Small intestine (tissue), 7 donors: ENCODE data around the gene ZFPM1. TPM values are rescaled to one million over a fixed set of nuclear protein-coding genes. Genes with fewer than 3 reads are reported as not detected.
A peak's percentile ranks its signal among the peaks of the same experiment; 100 is the strongest.

Source experiments
- DNase-seq, 2 donors: peaks; one replicate each; pipeline versions ENCODE4 v3.0.0 to v3.0.0-alpha.2; 2013
- FAIRE-seq: peaks from 2 replicates; lab custom pipeline; 2012; peaks lifted over from hg19 to GRCh38; lab: Jason Lieb, UNC
- H3K27ac ChIP-seq, 3 donors: one replicate each; pipeline ENCODE4 v1.5.1; 2013; ENCODE audit warnings: low read length in 2 of 3, mild to moderate bottlenecking in 2 of 3, control low read depth in 1 of 3, inconsistent platforms in 1 of 3, low read depth in 1 of 3, moderate library complexity in 1 of 3
- H3K27me3 ChIP-seq, 3 donors: one replicate each; pipeline ENCODE4 v1.6.1; 2013; ENCODE audit warnings: low read length in 3 of 3, inconsistent platforms in 1 of 3; ENCODE audit not compliant: control insufficient read depth in 3 of 3, insufficient read depth in 3 of 3
- H3K36me3 ChIP-seq, 3 donors: one replicate each; pipeline ENCODE4 v1.6.1; 2013; ENCODE audit warnings: low read length in 3 of 3, inconsistent platforms in 1 of 3, low read depth in 1 of 3, mild to moderate bottlenecking in 1 of 3, moderate library complexity in 1 of 3; ENCODE audit not compliant: control insufficient read depth in 3 of 3, insufficient read depth in 2 of 3
- H3K4me1 ChIP-seq, 3 donors: one replicate each; pipeline ENCODE4 v1.6.1; 2013; ENCODE audit warnings: low read length in 2 of 3, inconsistent platforms in 1 of 3, low read depth in 1 of 3, mild to moderate bottlenecking in 1 of 3, moderate library complexity in 1 of 3; ENCODE audit not compliant: control insufficient read depth in 3 of 3, insufficient read depth in 2 of 3
- H3K4me3 ChIP-seq, 3 donors: one replicate each; pipeline ENCODE4 v1.5.1; 2013; ENCODE audit warnings: low read length in 3 of 3, control low read depth in 1 of 3, inconsistent platforms in 1 of 3, low read depth in 1 of 3, mild to moderate bottlenecking in 1 of 3, moderate library complexity in 1 of 3
- H3K9me3 ChIP-seq, 2 donors: one replicate each; pipeline ENCODE4 v1.6.1; 2013; ENCODE audit warnings: low read depth in 1 of 2, low read length in 1 of 2; ENCODE audit not compliant: control insufficient read depth in 2 of 2, insufficient read depth in 1 of 2
- WGBS, 3 donors: extraction: QIAGEN DNeasy Blood & Tissue Kit; methylation state at CpG; one replicate each; pipeline ENCODE4 v1.1.7; 2013; 5-methylcytosine and 5-hydroxymethylcytosine counted together
- polyA plus RNA-seq, 4 donors: library from polyadenylated mRNA; stranded (reverse) in 3 of 4; unstranded in 1 of 4; fragments of 200-250 nt in 3 of 4; fragments of 120-200 nt in 1 of 4; gene quantifications; one replicate each; pipeline versions ENCODE4 v1.2.1 to v1.2.3, GENCODE V29; 2013
- donor health status: healthy with polysubstance abuse.
- donor health status: control.
- donor health status: control.
- donor health status: Bipolar disorder and iron deficiency.
- donor health status: healthy.

ZFPM1 gene
- polyA plus RNA-seq, 4 donors, result 8.1 to 26.6 (median 12.0) TPM

GRCh38 chr16:88499836-88500251 lies 46.8 kb downstream of the ZFPM1 start:
- Histone ChIP-seq H3K27ac (peak overlapping the region; percentile 45 to 88 (median 83)), H3K36me3 (peaks cover 0 to 93% (median 0%) of the 10 kb centered on the region in 3 donors), H3K4me3 (no peak overlapping the region), H3K4me1 (peaks cover 5 to 86% (median 10%) of the 10 kb centered on the region in 3 donors), H3K27me3 (no peaks in the 10 kb centered on the region), H3K9me3 (peaks cover 0 to 4% of the 10 kb centered on the region in 2 donors)
- FAIRE-seq (no peak), DNase-seq (no peak)
- 37 to 61% (median 47%) methylated on average over 12 to 23 of the region's 23 CpGs for WGBS, 3 donors

GRCh38 chr16:88500255-88500661 lies 47.2 kb downstream of the ZFPM1 start:
- Histone ChIP-seq H3K4me1 (peaks cover 5 to 85% (median 10%) of the 10 kb centered on the region in 3 donors), H3K36me3 (peaks cover 0 to 91% (median 0%) of the 10 kb centered on the region in 3 donors)

GRCh38 chr16:88502371-88502770 lies 49.3 kb downstream of the ZFPM1 start:
- H3K9me3 ChIP-seq, result no peaks in the 10 kb centered on the region
- no peak for DNase-seq
- peaks cover 5 to 82% (median 7%) of the 10 kb centered on the region in 3 donors for H3K4me1 ChIP-seq
- whole genome bisulfite sequencing, 3 donors, result 73 to 82% (median 82%) methylated on average over 14 to 15 of the region's 15 CpGs
- FAIRE-seq, result no peak
- no peak overlapping the region for H3K4me3 ChIP-seq
- peaks cover 0 to 94% (median 0%) of the 10 kb centered on the region in 3 donors for H3K36me3 ChIP-seq
- H3K27me3 ChIP-seq, result no peaks in the 10 kb centered on the region
- H3K27ac ChIP-seq, result peak overlapping the region in 2 of 3 donors; percentile 42 to 96

More at GRCh38 chr16:88500255-88500661, 47.2 kb downstream of the ZFPM1 start:
- 61 to 75% (median 63%) methylated on average over 15 to 17 of the region's 17 CpGs for WGBS, 3 donors
- Histone ChIP-seq H3K9me3 (peaks cover 0 to 2% of the 10 kb centered on the region in 2 donors), H3K27ac (peak overlapping the region; percentile 45 to 88 (median 83)), H3K4me3 (no peak overlapping the region), H3K27me3 (no peaks in the 10 kb centered on the region)
- FAIRE-seq (no peak), DNase-seq (no peak)

- 75 to 78% (median 78%) methylated on average over 22 to 23 of the region's 23 CpGs for WGBS, 3 donors
- Histone ChIP-seq H3K36me3 (peaks cover 0 to 94% (median 0%) of the 10 kb centered on the region in 3 donors), H3K4me1 (peaks cover 5 to 82% (median 6%) of the 10 kb centered on the region in 3 donors), H3K9me3 (no peaks in the 10 kb centered on the region), H3K4me3 (no peak overlapping the region), H3K27me3 (no peaks in the 10 kb centered on the region), H3K27ac (peak overlapping the region; percentile 93 to 97 (median 96))
- FAIRE-seq, result no peak
- DNase-seq, result no peak
Observed at GRCh38 chr16:88502776-88503280, 49.7 kb downstream of the ZFPM1 start.

GRCh38 chr16:88503374-88503770 lies 50.3 kb downstream of the ZFPM1 start:
- H3K4me1 ChIP-seq, result peaks cover 0 to 81% (median 7%) of the 10 kb centered on the region in 3 donors
- peaks cover 0 to 94% (median 0%) of the 10 kb centered on the region in 3 donors for H3K36me3 ChIP-seq
- peak; percentile 75 to 93 for DNase-seq
- no peak overlapping the region for H3K4me3 ChIP-seq
- no peak for FAIRE-seq
- peak overlapping the region; percentile 93 to 97 (median 96) for H3K27ac ChIP-seq
- WGBS, 3 donors, result 27 to 60% (median 34%) methylated on average over 7 to 10 of the region's 10 CpGs
- no peaks in the 10 kb centered on the region for H3K27me3 ChIP-seq
- H3K9me3 ChIP-seq, result no peaks in the 10 kb centered on the region

GRCh38 chr16:88503771-88504488 lies 50.9 kb downstream of the ZFPM1 start:
- H3K9me3 ChIP-seq, result no peaks in the 10 kb centered on the region
- H3K27me3 ChIP-seq, result no peaks in the 10 kb centered on the region
- H3K36me3 ChIP-seq, result peaks cover 0 to 94% (median 0%) of the 10 kb centered on the region in 3 donors
- FAIRE-seq (no peak), DNase-seq (no peak)
- 31 to 70% (median 44%) methylated on average over 13 of the region's 13 CpGs for WGBS, 3 donors
- peak overlapping the region; percentile 93 to 97 (median 96) for H3K27ac ChIP-seq
- peaks cover 0 to 81% (median 7%) of the 10 kb centered on the region in 3 donors for H3K4me1 ChIP-seq
- H3K4me3 ChIP-seq, result no peak overlapping the region

GRCh38 chr16:88504489-88505404 lies 51.7 kb downstream of the ZFPM1 start:
- Histone ChIP-seq H3K4me3 (peak overlapping the region in 1 of 3 donors; percentile 12), H3K9me3 (no peaks in the 10 kb centered on the region), H3K27me3 (no peaks in the 10 kb centered on the region), H3K36me3 (peaks cover 0 to 90% (median 0%) of the 10 kb centered on the region in 3 donors), H3K27ac (peak overlapping the region; percentile 93 to 97 (median 96)), H3K4me1 (peaks cover 3 to 81% (median 7%) of the 10 kb centered on the region in 3 donors)
- no peak for FAIRE-seq
- 10 to 57% (median 37%) methylated on average over 27 to 28 of the region's 28 CpGs for WGBS, 3 donors
- peak; percentile 92 to 95 for DNase-seq
